ENCODE data around the gene LPIN2.

LPIN2 gene

GRCh38 chr18:2967357-2967756 is 45.6 kb downstream of the LPIN2 start:
- Histone ChIP-seq H3K4me3 (ENCODE audit: low read depth, low read length) (no peak overlapping the region), H3K36me3 (ENCODE audit: control insufficient read depth, insufficient read depth, low read length) (no peaks in the 10 kb centered on the region)

GRCh38 chr18:2966560-2966959 is 46.4 kb downstream of the LPIN2 start:
- H3K27ac ChIP-seq, result no peak overlapping the region
- H3K27me3 ChIP-seq (ENCODE audit: control insufficient read depth, insufficient read depth, low read length), result no peaks in the 10 kb centered on the region
- H3K4me2 ChIP-seq (ENCODE audit: low read length), result no peak overlapping the region
- H3K79me2 ChIP-seq, result peaks cover 33% of the 10 kb centered on the region
- H3K9me3 ChIP-seq (ENCODE audit: control insufficient read depth, low read length), result no peaks in the 10 kb centered on the region
- TF ChIP-seq CTCF (IDR thresholded peaks at IDR 0.05), result no peak
- H3K36me3 ChIP-seq (ENCODE audit: control insufficient read depth, insufficient read depth, low read length), result no peaks in the 10 kb centered on the region
- H3K4me3 ChIP-seq (ENCODE audit: low read depth, low read length), result no peak overlapping the region
- H3K9ac ChIP-seq, result no peak overlapping the region
- no peak overlapping the region for H2AFZ ChIP-seq
- peaks cover 17% of the 10 kb centered on the region for H3K4me1 ChIP-seq

More at GRCh38 chr18:2967357-2967756, 45.6 kb downstream of the LPIN2 start:
- TF ChIP-seq CTCF (IDR thresholded peaks at IDR 0.05), result no peak
- H3K27ac ChIP-seq, result no peak overlapping the region
- H2AFZ ChIP-seq, result no peak overlapping the region
- peaks cover 38% of the 10 kb centered on the region for H3K79me2 ChIP-seq
- peaks cover 14% of the 10 kb centered on the region for H3K4me1 ChIP-seq
- H3K27me3 ChIP-seq (ENCODE audit: control insufficient read depth, insufficient read depth, low read length), result no peaks in the 10 kb centered on the region
- H3K4me2 ChIP-seq (ENCODE audit: low read length), result no peak overlapping the region
- H3K9me3 ChIP-seq (ENCODE audit: control insufficient read depth, low read length), result no peaks in the 10 kb centered on the region
- H3K9ac ChIP-seq, result no peak overlapping the region

GRCh38 chr18:2965797-2966196 is 47.1 kb downstream of the LPIN2 start:
- Histone ChIP-seq H3K27me3 (ENCODE audit: control insufficient read depth, insufficient read depth, low read length) (no peaks in the 10 kb centered on the region), H3K4me2 (ENCODE audit: low read length) (no peak overlapping the region), H3K36me3 (ENCODE audit: control insufficient read depth, insufficient read depth, low read length) (no peaks in the 10 kb centered on the region), H3K4me3 (ENCODE audit: low read depth, low read length) (no peak overlapping the region), H3K27ac (no peak overlapping the region), H3K9me3 (ENCODE audit: control insufficient read depth, low read length) (no peaks in the 10 kb centered on the region), H3K79me2 (peaks cover 31% of the 10 kb centered on the region), H3K4me1 (peaks cover 14% of the 10 kb centered on the region), H3K9ac (no peak overlapping the region), H2AFZ (no peak overlapping the region)
- no peak for TF ChIP-seq CTCF (IDR thresholded peaks at IDR 0.05)

GRCh38 chr18:2964361-2965010 is 48.5 kb downstream of the LPIN2 start:
- no peak for TF ChIP-seq CTCF (IDR thresholded peaks at IDR 0.05)
- Histone ChIP-seq H3K27ac (no peak overlapping the region), H2AFZ (no peak overlapping the region), H3K9me3 (ENCODE audit: control insufficient read depth, low read length) (no peaks in the 10 kb centered on the region), H3K4me2 (ENCODE audit: low read length) (no peak overlapping the region), H3K36me3 (ENCODE audit: control insufficient read depth, insufficient read depth, low read length) (no peaks in the 10 kb centered on the region), H3K79me2 (peaks cover 23% of the 10 kb centered on the region), H3K4me3 (ENCODE audit: low read depth, low read length) (no peak overlapping the region), H3K9ac (no peak overlapping the region), H3K4me1 (peaks cover 4% of the 10 kb centered on the region), H3K27me3 (ENCODE audit: control insufficient read depth, insufficient read depth, low read length) (no peaks in the 10 kb centered on the region)
